Cardiac septum (tissue), 1 donor: ENCODE results near the gene BCL10. TPM values are rescaled to one million over a fixed set of nuclear protein-coding genes. Genes with fewer than 3 reads are reported as not detected.

Experiments used
- DNase-seq: peaks from one replicate; pipeline ENCODE4 v3.0.0-alpha.2; 2020; ENCODE audit warnings: low spot score
- intact Hi-C: fragments of 100-400 bp; cut with DNase I; formaldehyde crosslinking; loops from one replicate; pipeline ENCODE4 v1.14.0; 2022
- total RNA-seq: library from RNA; stranded (reverse); fragmentation: NEBNext Ultra II Directional; extraction: Animal tissue kit (Norgen Biotek cat#: 25700); gene quantifications from one replicate; pipeline ENCODE4 v1.2.1, GENCODE V29; 2021
- donor health status: DM: no; HTN: no; CAD: no.

The BCL10 gene
- total RNA-seq, 1 donor from 2014 or later = 8.7 TPM

DNA sequence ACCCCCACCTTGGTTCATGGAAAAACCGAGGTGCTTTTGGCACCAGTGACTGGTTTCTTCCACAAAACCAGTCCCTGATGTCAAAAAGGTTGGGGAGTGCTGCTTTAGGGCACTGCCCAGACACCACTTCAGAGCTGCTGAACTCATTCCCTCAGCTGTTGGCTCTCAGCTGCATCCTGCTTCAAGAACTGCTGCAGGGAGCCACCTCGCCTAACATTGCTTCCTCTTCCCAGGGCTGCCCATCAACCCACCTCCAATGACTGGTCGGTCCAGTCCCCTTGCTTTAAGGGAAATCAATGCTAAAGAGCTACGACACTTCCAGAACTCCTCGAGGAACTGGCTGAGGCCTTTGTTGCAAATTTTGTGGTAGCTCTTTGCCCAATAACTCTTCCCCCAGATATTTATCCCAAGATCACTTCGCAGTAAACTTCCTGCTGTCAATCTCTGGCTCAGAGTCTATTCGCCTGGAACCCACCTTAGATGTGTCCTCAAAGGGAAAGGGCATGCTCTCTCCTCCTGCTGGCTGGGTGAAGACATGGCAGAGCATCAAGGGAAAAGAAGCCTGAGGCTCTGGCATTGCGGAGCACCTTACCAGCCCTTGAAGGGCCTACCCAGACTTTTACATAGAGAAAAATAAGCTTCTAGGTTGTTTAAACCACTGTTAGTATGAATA, 46.0 kb downstream of the BCL10 start:
- intact Hi-C loops = no loop called here
- no peak for DNase-seq

DNA sequence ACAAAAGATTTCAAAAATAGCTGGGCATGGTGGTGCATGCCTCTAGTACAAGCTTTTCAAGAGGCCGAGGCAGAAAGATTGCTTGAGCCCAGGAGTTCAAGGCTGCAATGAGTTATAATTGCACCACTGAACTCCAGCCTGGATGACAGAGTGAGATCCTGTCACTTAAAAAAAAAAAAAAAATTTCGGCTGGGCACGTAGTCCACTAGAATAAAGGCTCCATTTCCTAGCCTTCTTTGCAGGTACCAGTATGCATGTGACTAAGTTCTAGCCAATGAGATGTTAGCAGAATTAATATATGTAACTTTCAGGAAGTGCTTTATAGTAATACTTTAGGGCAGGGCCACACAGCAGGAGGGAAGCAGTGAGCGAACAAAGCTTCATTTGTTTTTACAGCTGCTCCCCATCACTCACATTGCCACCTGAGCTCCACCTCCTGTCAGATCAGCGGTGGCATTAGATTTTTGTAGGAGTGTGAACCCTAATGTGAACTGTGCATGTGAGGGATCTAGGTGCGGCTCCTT, 46.8 kb downstream of the BCL10 start:
- intact Hi-C loops = no loop called here
- DNase-seq = no peak

DNA sequence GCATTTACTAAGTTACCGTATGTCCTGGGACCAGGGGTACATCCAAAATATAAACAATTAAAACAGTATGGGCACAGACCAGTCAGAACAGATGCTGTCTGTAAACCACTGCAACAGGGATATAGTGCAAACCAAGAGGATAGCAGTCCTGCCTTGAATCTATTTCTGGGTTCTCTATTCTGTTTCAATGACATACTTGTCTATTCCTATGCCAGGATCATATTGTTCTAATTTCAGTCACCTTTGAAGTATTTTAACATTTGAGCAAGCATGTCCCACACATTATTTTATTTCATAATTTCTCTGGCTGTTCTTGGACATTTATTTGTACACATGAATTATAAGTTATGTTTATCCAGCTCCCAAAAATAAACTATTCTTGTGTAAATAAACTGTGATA, 47.5 kb downstream of the BCL10 start:
- DNase-seq = no peak
- intact Hi-C loops = no loop called here

DNA sequence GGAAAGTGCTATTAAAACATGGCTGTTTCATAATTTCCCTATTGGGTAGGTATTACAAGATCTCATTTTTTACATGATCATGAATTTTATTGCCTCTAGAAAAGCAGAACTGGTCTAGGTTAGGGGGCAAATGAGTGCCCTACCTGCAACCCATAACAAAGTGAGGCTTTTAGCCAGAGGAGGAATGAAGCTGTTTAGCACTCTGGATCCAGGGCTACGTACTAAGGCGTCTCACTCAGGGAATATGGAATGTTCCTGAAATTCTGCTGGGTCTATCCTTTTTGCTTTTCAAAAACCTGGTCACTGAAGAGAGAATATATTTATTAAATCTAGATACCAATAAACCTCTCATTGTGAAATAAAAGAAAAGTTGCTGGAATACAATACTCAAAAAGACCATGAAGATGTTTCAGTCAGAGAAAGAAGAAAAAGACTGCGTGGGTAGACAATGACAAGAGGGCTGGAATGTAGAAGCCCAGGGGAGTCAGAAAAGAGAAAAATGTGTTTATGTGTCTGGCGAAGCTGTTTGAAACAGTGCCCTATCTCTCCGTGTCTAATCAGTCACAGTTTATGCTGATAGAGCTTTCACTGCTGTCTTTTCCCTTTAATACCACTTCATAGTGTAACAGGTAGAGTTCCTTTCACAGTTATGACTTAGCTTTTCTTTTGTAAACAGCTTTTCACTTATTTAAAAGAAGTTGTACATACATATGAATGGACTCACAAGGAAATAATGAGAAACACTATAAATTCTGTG, 50.6 kb downstream of the BCL10 start:
- intact Hi-C loops = loop anchor here (1.0 kb wide), 1 partner anchor 25 kb away; the partner anchor contains the start of gene SYDE2
- no peak for DNase-seq

DNA sequence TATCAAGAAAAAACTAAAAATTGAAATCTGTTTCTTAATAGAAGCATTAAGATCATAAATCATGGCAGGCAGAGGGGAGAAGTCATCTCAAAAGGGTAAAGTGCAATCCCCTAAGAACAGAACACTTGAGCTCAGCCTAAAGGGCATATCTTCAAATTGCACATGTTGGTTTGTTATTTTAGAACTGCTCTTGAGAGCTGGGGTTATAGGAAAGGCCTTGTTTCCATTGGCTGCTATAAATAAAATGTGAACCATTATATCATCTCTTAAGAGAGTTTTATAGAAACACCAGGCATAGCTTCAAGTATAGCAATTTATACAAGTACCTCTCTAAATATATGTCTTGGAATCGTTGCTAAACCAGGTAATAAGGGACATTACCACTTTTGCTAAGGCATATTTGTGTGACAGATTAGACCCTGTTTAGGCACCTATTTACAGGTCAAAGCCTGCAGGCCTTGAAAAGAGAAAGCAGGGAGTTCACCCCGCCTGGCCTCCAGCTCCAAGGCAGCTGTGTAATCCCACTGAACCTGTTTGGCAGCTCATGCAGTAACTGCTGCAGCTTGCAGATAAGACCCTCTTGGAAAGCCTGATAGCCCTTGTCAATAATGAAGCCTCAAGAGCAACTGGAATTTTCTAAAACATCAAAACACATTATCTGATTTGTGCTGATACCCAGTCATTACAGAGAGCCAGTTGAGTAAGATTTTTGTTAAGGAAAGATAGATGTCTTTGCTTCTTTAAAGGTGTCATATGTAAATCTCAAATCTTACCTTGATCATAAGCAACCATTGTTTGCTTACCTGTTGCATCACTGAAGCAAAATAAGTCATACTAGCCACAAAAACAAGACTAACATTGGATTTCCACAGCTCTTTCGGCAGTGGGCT, 51.5 kb downstream of the BCL10 start:
- intact Hi-C loops = loop anchor here (1.0 kb wide), 1 partner anchor 24 kb away; the partner anchor contains the start of gene SYDE2
- DNase-seq = no peak

DNA sequence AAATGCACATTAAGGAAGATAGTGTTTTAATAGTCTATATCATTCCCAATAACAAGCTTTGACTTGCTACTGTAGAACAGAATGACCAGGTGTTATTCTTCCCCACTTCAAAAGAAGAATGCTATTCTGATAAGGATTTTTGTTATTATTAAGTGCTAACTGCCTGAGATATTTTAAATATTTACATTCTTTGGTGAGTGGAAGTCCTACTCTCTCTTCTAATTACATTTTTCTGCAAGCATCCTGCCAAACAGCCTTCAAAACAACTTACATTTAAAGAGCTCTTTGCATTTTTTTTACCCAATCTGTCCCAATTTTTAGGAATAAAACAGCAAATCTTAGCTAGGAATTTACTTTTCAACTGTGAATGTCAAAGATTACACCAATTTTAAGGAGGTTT, 52.1 kb downstream of the BCL10 start:
- intact Hi-C loops = no loop called here
- no peak for DNase-seq

DNA sequence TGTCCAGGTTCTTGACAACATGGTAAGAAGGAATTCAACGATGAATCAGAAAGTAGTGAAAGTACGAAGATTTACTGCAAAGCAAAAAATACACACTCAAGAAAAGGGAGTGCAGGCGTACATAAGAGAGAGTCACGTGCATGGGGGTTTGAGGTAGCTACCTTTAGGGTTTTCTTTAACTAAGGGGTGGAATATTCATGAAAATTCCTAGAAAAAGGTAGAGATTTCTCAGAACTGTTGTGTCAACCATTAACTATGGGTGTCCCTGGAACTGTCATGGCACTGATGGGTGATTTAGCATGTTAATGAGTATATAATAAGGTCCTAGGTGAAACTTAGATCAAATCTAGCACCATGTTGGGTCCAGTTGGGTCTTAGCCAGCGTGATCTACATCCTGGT, 53.1 kb downstream of the BCL10 start:
- DNase-seq = no peak

DNA sequence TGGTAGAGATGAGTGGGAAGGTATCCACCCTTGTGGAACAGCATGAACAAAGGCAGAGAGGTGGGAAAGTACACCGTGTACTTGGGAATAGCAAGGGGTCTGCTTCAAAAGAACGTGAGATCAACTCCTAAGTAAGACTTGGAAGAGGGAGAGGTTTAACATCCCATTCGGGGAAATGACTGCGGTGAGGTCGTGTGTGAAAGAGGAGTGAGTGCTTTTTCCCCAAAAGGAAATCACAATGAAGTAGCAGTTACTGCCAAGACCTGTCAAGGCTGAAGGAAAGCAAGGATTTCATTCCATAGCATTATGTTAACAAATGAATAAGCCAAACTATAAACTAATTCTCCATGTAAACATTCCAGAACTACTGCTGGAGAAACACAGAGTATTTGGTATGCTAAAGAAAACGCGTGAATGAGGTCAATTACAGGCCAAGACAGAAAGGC, 55.7 kb downstream of the BCL10 start:
- DNase-seq = no peak
- intact Hi-C loops = no loop called here

More for the DNA sequence above, 53.1 kb downstream of the BCL10 start:
- intact Hi-C loops = no loop called here

DNA sequence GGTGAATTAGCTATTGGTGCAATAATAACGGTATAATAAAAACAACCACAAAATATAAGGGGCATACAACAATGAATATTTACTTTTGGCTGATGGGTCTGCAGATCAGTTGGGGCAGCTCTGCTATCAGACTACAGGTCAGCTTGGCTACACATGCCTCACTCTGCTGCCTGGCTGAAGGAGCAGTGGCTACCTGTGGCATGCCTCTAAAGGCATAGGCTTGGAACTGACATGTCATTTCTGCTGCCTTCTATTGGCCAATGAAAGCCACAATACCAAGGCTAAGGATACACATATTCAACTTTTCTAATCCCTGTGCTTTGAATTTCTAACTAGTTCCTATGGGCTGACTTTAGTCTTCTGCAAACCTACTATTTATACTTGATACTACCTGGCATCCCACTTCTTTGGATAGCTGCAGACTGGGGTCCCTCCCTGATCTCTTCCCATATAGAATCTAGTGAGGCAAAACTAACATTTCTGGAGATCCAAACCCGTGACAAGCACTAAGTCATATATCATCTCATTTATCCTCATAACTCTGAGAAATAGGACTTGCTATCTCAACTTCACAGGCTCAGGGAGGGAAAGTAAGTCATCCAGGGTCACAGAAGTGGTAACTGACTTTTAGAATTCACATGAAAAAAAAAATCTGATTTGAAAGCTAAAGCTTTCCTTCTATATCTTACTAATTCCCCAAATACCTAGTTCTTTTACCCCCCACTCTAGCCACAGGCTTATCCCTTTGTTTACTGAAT, 56.4 kb downstream of the BCL10 start:
- no peak for DNase-seq
- intact Hi-C loops = no loop called here

DNA sequence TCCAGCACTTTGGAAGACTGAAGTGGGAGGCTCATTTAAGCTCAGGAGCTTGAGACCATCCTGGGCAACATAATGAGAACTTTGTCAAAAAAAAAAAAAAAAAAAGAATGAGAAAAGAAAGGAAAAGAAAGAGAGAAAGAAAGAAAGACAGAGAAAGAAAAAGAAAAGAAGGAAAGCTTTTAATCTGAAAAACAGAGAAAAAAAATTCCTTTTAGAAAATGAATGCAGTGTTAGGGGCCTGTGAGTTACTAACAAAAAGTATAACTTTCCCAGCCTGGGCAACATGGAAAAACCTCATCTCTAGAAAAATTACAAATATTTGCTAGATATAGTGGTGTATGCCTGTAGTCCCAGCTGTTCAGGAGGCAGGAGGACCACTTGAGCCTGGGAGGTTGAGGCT, 59.7 kb downstream of the BCL10 start:
- DNase-seq = no peak
- intact Hi-C loops = no loop called here

Other genes with a start within 250 kb of the BCL10 start
- gene MCOLN3, start 228.1 kb downstream of the BCL10 start, total RNA-seq = 0.94 TPM
- 20.2 TPM for gene SYDE2, start 75.6 kb downstream of the BCL10 start, total RNA-seq
- 17.4 TPM for gene C1orf52, start 17.0 kb downstream of the BCL10 start, total RNA-seq
- 58.1 TPM for gene DDAH1, start 188.5 kb upstream of the BCL10 start, total RNA-seq